ENCODE data around the gene TMEM201.
"Not testable (repeated sequence)": the region's sequence is repeated elsewhere in the genome, so short reads cannot be mapped to it uniquely, and the experiment has no call there.

Gene TMEM201

GRCh38 chr1:9621032-9621431, 32.3 kb downstream of the TMEM201 start:
- no peak for DNase-seq (ENCODE audit: low spot score)

- DNase-seq (ENCODE audit: low spot score): no peak
These were observed 35.4 kb downstream of the TMEM201 start for GRCh38 chr1:9624081-9624480.

- DNase-seq (ENCODE audit: low spot score): not testable (repeated sequence)
These were observed 36.3 kb downstream of the TMEM201 start for GRCh38 chr1:9625030-9625429.

DNA sequence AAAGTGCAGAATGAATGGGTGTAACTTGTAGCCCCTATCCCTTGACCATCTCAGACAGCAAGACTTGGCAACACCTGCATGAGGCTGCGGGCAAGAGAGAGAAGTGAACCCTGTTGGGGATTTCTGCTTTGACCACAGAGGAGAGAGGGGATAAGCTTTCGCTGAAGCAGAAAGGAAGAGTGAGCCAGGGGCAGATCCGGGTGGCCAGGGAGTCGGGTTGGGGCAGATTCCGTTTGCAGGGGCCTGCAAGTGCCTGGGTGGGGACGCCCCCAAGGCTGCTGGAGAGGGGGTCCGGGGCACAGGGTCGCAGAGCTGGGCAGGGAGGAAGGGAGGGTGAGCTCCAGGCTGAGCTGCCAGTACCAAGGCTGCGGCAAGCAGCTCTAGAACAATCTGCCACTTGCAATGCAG, 37.5 kb downstream of the TMEM201 start:
- DNase-seq (ENCODE audit: low spot score): no peak

DNA sequence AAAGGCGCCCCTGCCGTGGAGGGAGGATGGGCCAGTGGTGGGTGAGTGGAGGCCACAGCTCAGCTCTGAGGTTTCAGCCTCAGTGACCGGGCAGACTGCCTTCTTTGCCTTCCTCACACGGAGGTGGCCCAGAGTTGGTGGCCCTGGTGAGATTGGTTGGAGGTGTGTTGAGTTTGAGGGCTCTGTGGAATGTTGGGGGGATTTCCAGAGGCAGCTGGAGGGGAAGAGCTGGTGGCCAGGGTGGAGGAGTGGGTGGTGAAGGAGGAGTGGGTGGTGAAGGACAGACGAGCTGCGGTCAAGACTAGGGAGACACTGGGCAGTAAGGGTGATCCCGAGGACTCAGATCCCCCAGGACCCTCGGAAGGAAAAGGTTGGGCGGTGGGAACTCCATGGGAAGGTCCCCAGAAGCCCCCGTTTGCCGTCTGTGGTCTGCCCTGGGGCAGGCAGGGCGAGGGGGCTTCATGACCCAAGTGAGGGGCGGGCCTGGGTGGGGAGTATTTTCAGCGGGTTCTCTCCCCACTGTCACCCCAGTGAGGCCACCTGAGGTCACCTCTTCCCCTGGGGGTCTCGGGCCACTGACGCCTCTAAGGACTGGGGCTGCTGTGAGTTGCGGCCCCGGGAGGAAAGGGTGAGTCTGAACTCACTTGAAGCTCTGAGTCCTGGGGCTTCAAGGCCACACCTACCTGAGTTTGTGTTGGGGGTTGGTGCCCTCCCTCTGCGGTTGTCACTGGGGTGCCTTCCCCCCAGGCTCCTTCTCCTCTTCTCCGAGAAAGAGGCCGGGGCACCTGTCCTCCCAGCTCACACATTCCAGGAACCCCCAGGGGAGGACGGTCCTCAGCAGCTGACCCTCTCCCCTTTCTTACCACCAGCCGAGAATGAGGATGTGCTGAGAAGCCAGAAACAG, 40.1 kb downstream of the TMEM201 start:
- peak; percentile 81 for DNase-seq (ENCODE audit: low spot score)

DNA sequence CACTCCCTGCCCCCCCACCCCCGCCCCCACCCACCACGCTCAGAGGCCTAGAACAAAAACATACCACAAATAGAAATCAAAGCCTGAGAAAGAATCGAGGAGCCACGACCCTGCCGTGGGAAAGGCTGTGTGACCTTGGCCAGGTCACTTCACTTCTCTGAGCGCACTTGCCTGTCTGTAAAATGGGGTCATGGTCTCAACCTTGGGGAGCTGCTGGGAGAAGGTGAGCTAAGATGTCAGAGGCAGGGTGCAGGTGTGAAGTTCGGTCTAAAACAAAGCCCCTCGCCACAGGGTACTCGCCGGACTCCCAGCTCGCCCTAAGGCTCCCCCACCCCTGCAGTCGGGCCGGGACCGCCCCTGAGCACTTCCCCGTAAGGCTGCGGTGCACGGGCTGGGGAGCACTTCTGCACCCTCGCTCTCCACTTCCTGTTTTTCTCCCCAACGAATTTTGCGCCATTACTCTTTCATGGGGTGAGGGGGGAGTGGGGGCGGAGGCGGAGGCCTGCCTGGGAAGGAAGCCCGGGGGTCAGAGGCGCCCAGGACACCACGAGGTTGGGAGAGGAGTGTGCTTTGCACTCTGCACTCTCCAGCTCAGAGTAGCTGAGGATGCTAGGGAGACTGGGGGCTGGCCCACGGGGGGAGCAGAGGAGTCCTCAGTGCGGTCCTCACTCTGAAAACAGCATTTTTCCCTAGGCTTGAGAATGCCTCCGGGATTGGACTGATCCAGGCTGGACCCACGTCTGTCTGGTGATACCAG, 40.9 kb downstream of the TMEM201 start:
- peak; percentile 82 for DNase-seq (ENCODE audit: low spot score)

DNA sequence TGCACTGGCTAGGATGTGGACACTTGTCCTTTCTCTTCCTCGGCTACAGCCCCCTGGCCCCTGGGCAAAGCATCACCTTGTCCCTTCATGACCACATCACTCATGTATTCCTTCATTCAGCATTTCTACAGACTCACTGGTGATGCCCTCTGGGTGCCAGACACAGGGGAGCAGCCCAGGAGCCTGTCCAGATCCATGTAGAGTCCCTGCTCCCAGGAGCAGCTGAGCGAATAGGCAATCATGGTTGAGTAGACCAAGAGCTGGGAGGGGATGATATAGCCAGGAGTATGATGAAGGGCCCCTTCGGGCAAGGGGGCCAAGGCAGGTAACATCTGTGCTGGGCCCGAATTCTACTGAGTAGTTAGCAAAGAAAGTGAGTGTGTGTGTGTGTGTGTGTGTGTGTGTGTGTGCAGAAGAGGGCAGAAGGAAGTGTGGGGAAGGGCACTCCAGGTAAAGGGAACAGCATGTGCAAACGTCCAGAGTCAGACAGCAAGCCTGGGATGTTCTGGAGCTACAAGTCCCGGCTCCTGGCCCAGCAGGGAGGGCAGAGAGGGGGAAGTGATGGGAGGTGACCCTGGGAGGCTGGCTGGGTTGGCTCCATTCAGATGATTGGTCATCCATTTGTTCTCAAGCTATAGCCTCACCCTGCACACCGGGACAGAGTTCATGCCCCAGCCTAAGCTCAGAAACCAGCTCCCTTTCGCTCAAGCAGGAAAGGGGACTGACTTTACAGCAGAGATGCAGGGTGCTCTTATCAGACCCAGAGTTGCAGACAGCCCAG, 41.8 kb downstream of the TMEM201 start:
- peak; percentile 35 for DNase-seq (ENCODE audit: low spot score)

DNA sequence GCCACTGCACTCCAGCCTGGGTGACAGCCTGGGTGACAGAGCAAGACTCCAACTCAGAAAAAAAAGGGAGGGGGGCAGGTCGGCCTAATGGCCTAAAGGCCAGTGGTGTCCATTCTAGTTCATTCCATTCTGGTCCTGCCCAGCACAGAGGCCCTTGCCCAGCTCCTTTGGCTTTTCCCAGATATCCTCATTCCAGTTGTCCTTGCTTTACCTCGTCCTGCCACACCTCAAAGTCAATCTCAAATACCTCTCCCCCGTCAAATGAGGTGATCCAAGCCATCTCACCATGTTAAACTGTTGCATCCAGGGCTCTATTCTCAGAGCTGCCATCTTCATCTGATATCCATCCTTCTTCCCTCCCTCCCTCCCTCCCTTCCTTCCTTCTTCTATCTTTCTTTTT, 42.9 kb downstream of the TMEM201 start:
- DNase-seq (ENCODE audit: low spot score): no peak

- DNase-seq (ENCODE audit: low spot score): no peak
These were observed 44.8 kb downstream of the TMEM201 start for GRCh38 chr1:9633493-9633892.

GRCh38 chr1:9634582-9634981, 45.9 kb downstream of the TMEM201 start:
- no peak for DNase-seq (ENCODE audit: low spot score)

- DNase-seq (ENCODE audit: low spot score): no peak
These were observed 50.5 kb downstream of the TMEM201 start for GRCh38 chr1:9639227-9639626.

GRCh38 chr1:9643351-9644256, 54.9 kb downstream of the TMEM201 start:
- DNase-seq (ENCODE audit: low spot score): no peak

- no peak for DNase-seq (ENCODE audit: low spot score)
These were observed 57.3 kb downstream of the TMEM201 start for GRCh38 chr1:9646037-9646436.

GRCh38 chr1:9648171-9648570, 59.5 kb downstream of the TMEM201 start:
- DNase-seq (ENCODE audit: low spot score): no peak

- no peak for DNase-seq (ENCODE audit: low spot score)
These were observed 61.1 kb downstream of the TMEM201 start for GRCh38 chr1:9649769-9650168.

DNA sequence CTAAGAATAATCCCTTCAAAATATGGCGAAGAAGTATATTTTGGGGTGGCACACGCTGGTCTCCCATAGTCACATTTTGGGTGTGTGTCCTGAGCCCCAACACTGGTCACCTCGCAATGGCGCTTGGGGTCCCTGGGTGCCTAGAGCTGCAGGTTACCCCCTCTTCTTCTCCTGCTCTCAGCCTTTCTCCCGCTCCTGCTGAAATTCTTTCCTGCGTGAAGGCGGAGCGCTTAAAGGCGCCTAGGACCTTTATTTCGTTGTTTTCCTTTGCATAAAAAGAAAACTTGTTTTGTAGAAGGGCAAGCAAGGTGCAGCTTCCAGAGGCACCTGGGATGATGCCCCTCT, 62.5 kb downstream of the TMEM201 start:
- DNase-seq (ENCODE audit: low spot score): no peak

- peak; percentile 35 for DNase-seq (ENCODE audit: low spot score)
These were observed 63.1 kb downstream of the TMEM201 start, which contains the start of gene PIK3CD for GRCh38 chr1:9651565-9652378. PIK3CD (plus strand) TSS chr1:9651731; CDS start chr1:9710456, 58,725 bp downstream.

- DNase-seq (ENCODE audit: low spot score): peak; percentile 79
These were observed 63.9 kb downstream of the TMEM201 start for GRCh38 chr1:9652379-9653209.

GRCh38 chr1:9653210-9653490, 64.4 kb downstream of the TMEM201 start:
- no peak for DNase-seq (ENCODE audit: low spot score)

Data from CD4-positive, alpha-beta T cell treated with Interleukin-6 at 100 ng/mL for 8 hours (primary cell).